Activated T-helper 2 cell treated with anti-CD3 and anti-CD28 coated beads, Interferon-gamma antibody, Interleukin-2, Interleukin-4, amounts not matched to agents 10 μg/mL and 5 μg/mL and 100 μg/mL, durations not matched to agents 14 hours and 24 hours and 36 hours (primary cell): ENCODE data around the gene DALRD3. TPM values are rescaled to one million over a fixed set of nuclear protein-coding genes. Genes with fewer than 3 reads are reported as not detected.

Experiments
- DNase-seq: peaks from one replicate; pipeline ENCODE4 v3.0.0; 2021; ENCODE audit warnings: low spot score
- H3K27ac Mint-ChIP-seq: one replicate; pipeline ENCODE4 v1.8.0; 2021; ENCODE audit warnings: mixed read lengths
- H3K27me3 Mint-ChIP-seq: one replicate; pipeline ENCODE4 v1.8.0; 2021; ENCODE audit warnings: low read depth, mixed read lengths
- H3K36me3 Mint-ChIP-seq: one replicate; pipeline ENCODE4 v1.8.0; 2021; ENCODE audit warnings: low read depth, mixed read lengths
- H3K4me1 Mint-ChIP-seq: one replicate; pipeline ENCODE4 v1.8.0; 2021; ENCODE audit warnings: low read depth, mixed read lengths
- H3K4me3 Mint-ChIP-seq: one replicate; pipeline ENCODE4 v1.8.0; 2021; ENCODE audit warnings: low read depth, mild to moderate bottlenecking, moderate library complexity, mixed read lengths
- H3K9me3 Mint-ChIP-seq: one replicate; pipeline ENCODE4 v1.8.0; 2021; ENCODE audit warnings: mixed read lengths
- intact Hi-C: fragments of 100-400 bp; cut with micrococcal nuclease; formaldehyde crosslinking; loops from one replicate; pipeline ENCODE4 v1.15.1; 2023
- total RNA-seq: library from RNA; stranded (reverse); gene quantifications from 2 replicates; pipeline ENCODE4 v1.2.3, GENCODE V29; 2022

The DALRD3 gene
- total RNA-seq, 1 donor from 2014 or later, result 30.4 TPM

- no peaks in the 10 kb centered on the region for H3K27me3 Mint-ChIP-seq
- DNase-seq, result no peak
- H3K36me3 Mint-ChIP-seq, result peaks cover 30% of the 10 kb centered on the region
- no peaks in the 10 kb centered on the region for H3K9me3 Mint-ChIP-seq
- no peak overlapping the region for H3K27ac Mint-ChIP-seq
- H3K4me1 Mint-ChIP-seq, result peaks cover 23% of the 10 kb centered on the region
- H3K4me3 Mint-ChIP-seq, result no peak overlapping the region
- intact Hi-C loops, result no loop called here
Observed at GRCh38 chr3:48996640-48997039, 21.7 kb downstream of the DALRD3 start.

- H3K36me3 Mint-ChIP-seq, result peaks cover 40% of the 10 kb centered on the region
- no peak overlapping the region for H3K4me3 Mint-ChIP-seq
- H3K27me3 Mint-ChIP-seq, result no peaks in the 10 kb centered on the region
- H3K27ac Mint-ChIP-seq, result no peak overlapping the region
- H3K9me3 Mint-ChIP-seq, result no peaks in the 10 kb centered on the region
- H3K4me1 Mint-ChIP-seq, result peaks cover 35% of the 10 kb centered on the region
- intact Hi-C loops, result no loop called here
- DNase-seq, result no peak
Observed at GRCh38 chr3:48993834-48994233, 24.5 kb downstream of the DALRD3 start.

DNA sequence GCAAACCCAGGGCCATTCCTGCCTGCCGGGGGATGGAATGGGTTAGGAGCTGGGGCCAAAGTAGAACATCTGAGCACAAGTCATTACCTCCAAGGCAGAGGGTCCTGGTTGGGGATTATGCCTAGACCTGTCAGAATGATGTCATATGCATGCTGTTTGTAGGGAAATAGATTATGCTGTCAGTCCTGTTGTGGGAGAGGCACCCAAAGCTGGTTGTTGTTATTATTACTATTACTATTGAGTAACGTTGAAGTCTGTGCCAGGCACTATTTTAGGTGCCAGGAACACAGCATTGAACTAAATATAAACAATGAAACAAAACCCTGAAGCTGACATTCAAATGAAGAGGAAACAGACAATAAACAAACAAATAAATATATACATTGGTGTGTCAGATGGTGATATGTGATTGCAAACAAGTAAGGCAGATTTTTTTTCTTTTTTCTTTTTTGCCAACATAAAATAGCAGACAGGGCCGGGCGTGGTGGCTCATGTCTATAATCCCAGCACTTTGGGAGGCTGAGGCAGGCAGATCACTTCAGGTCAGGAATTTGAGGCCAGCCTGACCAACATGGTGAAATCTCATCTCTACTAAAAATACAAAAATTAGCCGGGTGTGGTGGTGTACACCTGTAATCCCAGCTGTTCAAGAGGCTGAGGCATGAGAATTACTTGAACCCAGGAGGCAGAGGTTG is 26.4 kb downstream of the DALRD3 start:
- intact Hi-C loops, result no loop called here
- H3K36me3 Mint-ChIP-seq, result peaks cover 41% of the 10 kb centered on the region
- H3K4me1 Mint-ChIP-seq, result peaks cover 40% of the 10 kb centered on the region
- peak overlapping the region; percentile 93 for H3K4me3 Mint-ChIP-seq
- no peaks in the 10 kb centered on the region for H3K27me3 Mint-ChIP-seq
- peak overlapping the region; percentile 69 for H3K27ac Mint-ChIP-seq
- no peak for DNase-seq
- H3K9me3 Mint-ChIP-seq, result no peaks in the 10 kb centered on the region

DNA sequence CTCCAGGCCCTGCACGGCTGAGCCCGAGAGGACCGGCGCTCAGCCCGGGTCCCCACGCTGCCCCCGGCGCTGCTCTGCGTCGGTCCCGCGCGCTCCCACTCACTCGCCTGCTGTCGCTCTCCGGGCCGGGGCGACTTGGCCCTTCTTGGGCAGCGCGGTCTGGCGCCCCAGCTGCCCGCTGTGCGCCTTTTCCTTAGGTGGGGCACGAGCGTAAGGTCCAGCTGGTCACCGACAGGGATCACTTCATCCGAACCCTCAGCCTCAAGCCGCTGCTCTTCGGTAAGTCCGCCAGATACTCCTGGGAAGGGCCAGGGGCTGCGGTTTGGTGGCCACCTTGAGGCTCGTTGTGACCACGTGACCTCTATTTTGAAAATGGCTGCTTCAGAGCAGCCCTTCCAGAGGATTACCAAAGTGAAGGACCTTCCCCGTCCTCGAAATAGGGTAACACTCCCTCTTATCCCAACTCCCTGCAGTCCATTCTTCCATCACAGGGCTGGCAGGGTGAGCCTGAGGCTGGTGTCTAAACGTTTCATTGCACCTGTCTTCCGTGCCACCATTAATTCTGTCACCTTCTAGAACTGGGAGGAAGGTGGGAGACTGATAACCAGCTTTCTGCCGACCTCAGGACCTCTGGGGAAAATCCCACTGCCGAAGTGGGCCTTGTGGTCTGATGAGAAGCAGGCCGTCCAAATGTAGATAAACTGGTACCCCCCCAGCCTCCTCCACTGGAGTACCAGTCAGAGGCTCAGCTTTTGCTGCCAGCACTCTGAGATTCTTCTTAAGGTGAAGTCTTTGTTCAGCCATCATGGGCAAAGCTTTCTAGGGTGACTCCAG is 27.5 kb downstream of the DALRD3 start:
- Mint-ChIP-seq H3K36me3 (peaks cover 44% of the 10 kb centered on the region), H3K4me1 (peaks cover 40% of the 10 kb centered on the region), H3K4me3 (peak overlapping the region; percentile 93), H3K27me3 (no peaks in the 10 kb centered on the region), H3K27ac (peak overlapping the region; percentile 88), H3K9me3 (no peaks in the 10 kb centered on the region)
- DNase-seq, result peak; percentile 33
- intact Hi-C loops, result no loop called here

DNA sequence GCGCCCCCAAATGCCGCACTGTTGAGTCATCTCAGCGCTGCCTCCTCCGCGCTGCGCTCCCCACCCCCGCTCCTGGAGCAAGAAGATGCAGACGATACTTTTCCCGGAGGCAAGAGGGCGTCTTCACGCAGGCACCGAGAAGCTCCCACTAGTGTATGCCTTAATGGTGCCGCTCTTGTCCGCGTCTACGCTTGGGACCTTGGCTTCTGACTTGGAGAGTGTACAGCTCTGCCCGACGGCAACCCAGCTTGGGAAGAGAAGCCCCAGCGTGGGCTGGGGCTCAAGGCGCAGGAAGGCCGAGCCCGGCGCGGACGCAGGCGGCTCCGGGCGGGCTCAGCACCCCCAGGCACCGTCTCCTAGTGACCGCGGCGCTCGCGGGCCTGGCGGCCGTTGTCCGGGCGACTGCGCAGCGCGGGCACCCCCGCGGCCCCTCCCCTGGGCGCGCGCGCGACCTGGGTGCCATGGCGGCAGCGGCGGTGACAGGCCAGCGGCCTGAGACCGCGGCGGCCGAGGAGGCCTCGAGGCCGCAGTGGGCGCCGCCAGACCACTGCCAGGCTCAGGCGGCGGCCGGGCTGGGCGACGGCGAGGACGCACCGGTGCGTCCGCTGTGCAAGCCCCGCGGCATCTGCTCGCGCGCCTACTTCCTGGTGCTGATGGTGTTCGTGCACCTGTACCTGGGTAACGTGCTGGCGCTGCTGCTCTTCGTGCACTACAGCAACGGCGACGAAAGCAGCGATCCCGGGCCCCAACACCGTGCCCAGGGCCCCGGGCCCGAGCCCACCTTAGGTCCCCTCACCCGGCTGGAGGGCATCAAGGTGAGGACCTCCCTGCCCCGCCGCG is 28.4 kb downstream of the DALRD3 start, which contains the start of gene P4HTM:
P4HTM (plus strand) TSS at position 446 of the 840 bp plus-strand sequence; CDS start at position 462, 16 bp downstream.
- intact Hi-C loops, result loop anchor here (1.0 to 10.0 kb wide), 5 partner anchors 17 to 175 kb away; partner anchors contain the start of genes ARIH2, CCDC71, QRICH1 and WDR6
- Mint-ChIP-seq H3K36me3 (peaks cover 43% of the 10 kb centered on the region), H3K4me1 (peaks cover 37% of the 10 kb centered on the region), H3K9me3 (no peaks in the 10 kb centered on the region), H3K4me3 (peak within 1 kb of the TSS; percentile 93), H3K27me3 (no peaks in the 10 kb centered on the region), H3K27ac (peak within 1 kb of the TSS; percentile 88)
- peak; percentile 64 for DNase-seq

DNA sequence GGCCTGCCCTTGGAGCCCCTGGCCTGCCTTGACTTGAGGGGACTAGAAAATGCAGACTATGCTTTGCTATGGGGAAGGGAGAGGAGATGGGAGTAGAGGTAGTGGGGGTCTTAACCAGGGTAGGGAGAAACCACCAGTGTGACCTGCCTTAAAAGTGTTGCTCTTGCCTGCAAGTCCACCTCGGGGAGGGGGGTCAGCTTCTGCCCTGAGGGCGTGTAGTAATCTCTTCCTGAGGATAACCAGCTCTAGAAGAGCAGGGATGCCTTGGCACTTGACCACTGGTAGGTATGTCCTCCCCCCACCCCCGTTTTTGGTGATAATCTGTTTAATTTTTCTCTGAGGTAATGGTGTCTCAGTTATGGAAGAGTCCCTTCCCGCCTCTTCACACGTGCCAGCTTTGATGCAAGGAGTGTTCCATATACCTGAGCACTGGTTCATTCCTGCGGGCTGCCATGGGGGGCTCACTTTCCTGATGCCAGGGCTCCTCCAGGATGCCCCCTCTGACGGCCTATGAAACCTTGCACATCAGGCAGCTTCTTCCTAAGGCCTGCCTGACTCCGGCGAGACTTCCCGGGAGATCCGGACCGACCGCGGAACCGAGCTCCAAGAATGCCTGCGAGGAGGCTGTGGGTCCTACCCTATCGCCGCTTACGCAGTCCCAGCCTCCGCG is 29.1 kb downstream of the DALRD3 start:
- peaks cover 44% of the 10 kb centered on the region for H3K36me3 Mint-ChIP-seq
- intact Hi-C loops, result loop anchor here (1.0 to 10.0 kb wide), 5 partner anchors 18 to 176 kb away; partner anchors contain the start of genes ARIH2, CCDC71, QRICH1 and WDR6
- H3K27me3 Mint-ChIP-seq, result no peaks in the 10 kb centered on the region
- H3K4me3 Mint-ChIP-seq, result peak overlapping the region; percentile 83
- H3K4me1 Mint-ChIP-seq, result peaks cover 34% of the 10 kb centered on the region
- no peak for DNase-seq
- H3K9me3 Mint-ChIP-seq, result no peaks in the 10 kb centered on the region
- H3K27ac Mint-ChIP-seq, result peak overlapping the region; percentile 79

DNA sequence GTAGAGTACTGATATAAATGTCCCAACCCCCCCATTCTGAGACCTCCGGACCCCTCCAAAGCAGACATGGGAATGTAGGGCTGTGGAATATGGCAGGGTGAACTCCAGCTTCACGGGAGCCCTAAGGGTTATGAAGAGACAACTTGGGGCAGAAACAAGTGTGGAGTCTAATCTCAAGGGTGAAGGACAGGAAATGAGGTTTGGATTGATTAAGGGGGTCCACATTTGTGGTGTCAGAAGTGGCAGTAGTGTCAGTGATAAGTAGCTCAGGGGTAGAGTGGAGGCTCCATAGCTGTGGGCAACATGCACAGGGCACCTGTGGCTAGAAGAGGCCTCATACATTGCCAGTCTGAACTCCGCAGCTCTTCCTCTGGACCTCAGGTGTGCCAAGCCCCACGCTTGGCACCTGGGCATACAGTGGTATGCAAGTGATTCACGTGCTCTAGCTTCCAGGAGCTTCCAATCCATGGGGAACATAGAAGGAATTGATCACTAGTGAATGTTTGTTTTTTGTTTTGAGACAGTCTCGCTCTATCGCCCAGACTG is 32.5 kb downstream of the DALRD3 start:
- peaks cover 12% of the 10 kb centered on the region for H3K4me1 Mint-ChIP-seq
- H3K4me3 Mint-ChIP-seq, result no peak overlapping the region
- intact Hi-C loops, result loop anchor here (5.0 to 10.0 kb wide), 2 partner anchors 69 to 179 kb away; partner anchors contain the start of genes ARIH2 and CCDC71
- H3K36me3 Mint-ChIP-seq, result peaks cover 56% of the 10 kb centered on the region
- no peak overlapping the region for H3K27ac Mint-ChIP-seq
- no peaks in the 10 kb centered on the region for H3K9me3 Mint-ChIP-seq
- DNase-seq, result no peak
- no peaks in the 10 kb centered on the region for H3K27me3 Mint-ChIP-seq

DNA sequence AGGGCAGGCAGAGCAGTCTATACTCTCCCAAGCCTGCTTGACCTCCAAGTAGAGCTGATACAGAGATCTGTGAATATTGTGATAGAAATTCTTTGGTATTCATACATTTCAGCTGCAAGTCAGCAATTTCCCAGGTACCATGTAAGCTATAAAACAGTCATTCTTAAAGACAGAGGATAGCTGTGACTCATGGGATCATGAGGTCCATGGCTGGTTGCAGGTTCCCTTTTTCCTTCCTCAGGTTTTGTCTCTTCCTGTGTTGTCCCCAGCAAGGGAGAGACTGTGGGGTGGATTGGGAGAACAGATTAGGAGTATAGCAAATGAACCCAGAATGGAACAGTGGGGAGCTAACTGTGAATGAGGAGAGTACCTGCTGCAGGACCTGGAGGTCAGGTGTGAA is 33.7 kb downstream of the DALRD3 start:
- intact Hi-C loops, result loop anchor here (5.0 to 10.0 kb wide), 2 partner anchors 67 to 180 kb away; partner anchors contain the start of genes ARIH2 and CCDC71
- Mint-ChIP-seq H3K27me3 (no peaks in the 10 kb centered on the region), H3K27ac (no peak overlapping the region), H3K36me3 (peaks cover 62% of the 10 kb centered on the region), H3K4me1 (peaks cover 12% of the 10 kb centered on the region), H3K4me3 (no peak overlapping the region), H3K9me3 (no peaks in the 10 kb centered on the region)
- DNase-seq, result no peak

DNA sequence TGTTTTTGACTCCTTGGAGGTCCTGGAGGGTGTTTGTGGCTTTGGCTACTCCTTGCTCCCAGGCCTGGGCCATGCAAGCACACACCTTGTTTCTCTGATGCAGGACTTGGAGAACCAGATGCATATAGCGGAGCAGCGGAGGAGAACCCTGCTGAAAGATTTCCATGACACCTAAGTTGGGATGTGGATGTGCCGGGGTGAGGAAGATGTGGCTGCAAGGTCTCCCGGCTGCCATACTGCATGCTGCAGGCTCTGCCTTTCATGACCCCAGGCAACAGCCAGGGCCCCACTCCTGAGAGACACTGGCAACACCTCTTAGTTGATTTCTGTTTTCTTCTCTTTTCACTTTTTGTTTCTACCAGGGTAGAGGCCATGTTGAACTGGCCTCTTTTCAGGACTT is 35.3 kb downstream of the DALRD3 start:
- intact Hi-C loops, result loop anchor here (10.0 kb wide), 1 partner anchor 182 kb away; the partner anchor contains the start of gene CCDC71
- peaks cover 68% of the 10 kb centered on the region for H3K36me3 Mint-ChIP-seq
- H3K9me3 Mint-ChIP-seq, result no peaks in the 10 kb centered on the region
- no peak overlapping the region for H3K4me3 Mint-ChIP-seq
- no peak overlapping the region for H3K27ac Mint-ChIP-seq
- H3K4me1 Mint-ChIP-seq, result peaks cover 4% of the 10 kb centered on the region
- no peaks in the 10 kb centered on the region for H3K27me3 Mint-ChIP-seq
- no peak for DNase-seq

DNA sequence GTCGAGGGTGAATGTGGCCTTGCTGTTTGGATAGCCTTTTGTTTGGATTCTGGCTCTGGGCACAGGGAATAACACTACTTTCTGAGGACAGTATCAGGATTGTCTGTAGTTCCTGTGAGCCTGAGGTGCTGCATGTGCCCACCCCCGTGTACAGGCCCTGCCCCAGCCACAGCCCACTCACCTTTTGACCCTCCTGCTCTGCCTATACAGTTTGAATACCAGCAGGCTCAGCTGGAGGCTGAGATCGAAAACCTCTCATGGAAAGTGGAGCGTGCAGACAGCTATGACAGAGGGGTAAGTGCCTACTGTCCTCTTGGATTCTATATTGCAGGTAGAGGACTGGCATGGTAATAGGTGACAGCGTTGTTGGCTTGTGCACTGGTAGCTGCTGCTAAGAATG is 35.7 kb downstream of the DALRD3 start:
- no peak overlapping the region for H3K4me3 Mint-ChIP-seq
- no peaks in the 10 kb centered on the region for H3K27me3 Mint-ChIP-seq
- intact Hi-C loops, result loop anchor here (10.0 kb wide), 1 partner anchor 182 kb away; the partner anchor contains the start of gene CCDC71
- H3K36me3 Mint-ChIP-seq, result peaks cover 69% of the 10 kb centered on the region
- no peak overlapping the region for H3K27ac Mint-ChIP-seq
- H3K4me1 Mint-ChIP-seq, result peaks cover 1% of the 10 kb centered on the region
- no peaks in the 10 kb centered on the region for H3K9me3 Mint-ChIP-seq
- no peak for DNase-seq

DNA sequence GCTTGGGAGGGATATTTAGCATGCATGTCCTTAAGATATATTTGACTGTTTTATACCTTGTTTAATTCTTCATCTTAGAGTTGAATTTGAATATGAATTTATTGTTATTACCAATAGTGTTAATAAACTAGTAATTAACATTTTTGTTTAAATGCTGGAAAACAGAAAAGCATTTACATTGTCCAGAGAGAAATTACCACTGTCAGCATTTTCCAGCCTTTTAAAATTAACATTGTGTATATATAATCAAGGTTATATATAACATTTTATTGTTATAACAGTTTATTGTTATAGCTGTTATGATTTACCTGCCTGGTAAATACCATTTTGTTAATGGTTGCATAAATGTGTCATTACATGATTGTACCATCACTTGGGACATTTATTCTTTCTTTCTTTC is 36.4 kb downstream of the DALRD3 start:
- peaks cover 71% of the 10 kb centered on the region for H3K36me3 Mint-ChIP-seq
- no peak overlapping the region for H3K27ac Mint-ChIP-seq
- no peak overlapping the region for H3K4me3 Mint-ChIP-seq
- intact Hi-C loops, result loop anchor here (10.0 kb wide), 1 partner anchor 183 kb away; the partner anchor contains the start of gene CCDC71
- H3K4me1 Mint-ChIP-seq, result no peaks in the 10 kb centered on the region
- DNase-seq, result no peak
- H3K27me3 Mint-ChIP-seq, result no peaks in the 10 kb centered on the region
- H3K9me3 Mint-ChIP-seq, result no peaks in the 10 kb centered on the region
